Endothelial cell of umbilical vein (primary cell): Measurements from ENCODE around the gene SEMA5A. TPM values are rescaled to one million over a fixed set of nuclear protein-coding genes. Genes with fewer than 3 reads are reported as not detected.

ENCODE experiments used
- BruUV-seq: library from RNA; stranded (reverse); fragments of 400-500 nt; replicated peaks from 2 replicates; lab custom pipeline; 2021; lab: Mats Ljungman, UMichigan
- CTCF ChIA-PET: fragments of 300-600, 350-600 bp; sonication (Branson Sonifier 250); formaldehyde crosslinking; loops from one replicate; lab custom pipeline; 2021; ENCODE audit warnings: antibody characterized with exemption, inconsistent platforms; lab: Charles Lee
- POLR2A ChIA-PET: fragments of 300-600, 350-600 bp; sonication (Branson Sonifier 250); formaldehyde crosslinking; loops from one replicate; lab custom pipeline; 2021; ENCODE audit warnings: antibody characterized with exemption, inconsistent platforms; lab: Charles Lee
- DNase-seq: peaks from one replicate; pipeline ENCODE4 v3.0.0-alpha.2; 2011; ENCODE audit warnings: low read depth, low spot score
- FAIRE-seq: peaks from 2 replicates; lab custom pipeline; 2011; peaks lifted over from hg19 to GRCh38; lab: Jason Lieb, UNC
- H2AFZ ChIP-seq: 2 replicates; pipeline ENCODE4 v1.6.0; 2012; ENCODE audit warnings: low read depth, low read length, control low read depth, inconsistent platforms
- H3K27ac ChIP-seq: 2 replicates; pipeline ENCODE4 v1.5.1; 2011; ENCODE audit warnings: low read depth, mild to moderate bottlenecking, control low read depth, low read length, moderate library complexity; ENCODE audit not compliant: insufficient read depth
- H3K27me3 ChIP-seq, 2 experiments: 2 replicates each; pipeline versions ENCODE4 v1.6.0 to v1.6.1; 2011; ENCODE audit warnings: low read length in 2 of 2, mixed read lengths in 1 of 2; ENCODE audit not compliant: control insufficient read depth in 2 of 2, insufficient read depth in 2 of 2
- H3K36me3 ChIP-seq, 2 experiments: 2 replicates in 1 of 2; 3 replicates in 1 of 2; pipeline ENCODE4 v1.5.1; 2011; ENCODE audit warnings: low read length in 2 of 2, mild to moderate bottlenecking in 1 of 2, moderate library complexity in 1 of 2; ENCODE audit not compliant: control insufficient read depth in 2 of 2, insufficient read depth in 2 of 2; ENCODE audit errors: extremely low read depth in 1 of 2
- H3K4me1 ChIP-seq: 3 replicates; pipeline ENCODE4 v1.5.1; 2011; ENCODE audit warnings: mild to moderate bottlenecking, low read length; ENCODE audit not compliant: control insufficient read depth, insufficient read depth; ENCODE audit errors: extremely low read depth
- H3K4me2 ChIP-seq: 2 replicates; pipeline ENCODE4 v1.6.1; 2011; ENCODE audit warnings: low read length, control low read depth, mixed read lengths; ENCODE audit not compliant: insufficient read depth
- H3K4me3 ChIP-seq, 3 experiments: fragments of 200-600 bp in 1 of 3; sonication (generic), shearing (Covaris generic) in 1 of 3; replicated peaks in 1 of 3; 2 replicates each; pipeline ENCODE4 v1.5.1; 2011 to 2016; ENCODE audit warnings: control low read depth in 3 of 3, low read length in 3 of 3, mild to moderate bottlenecking in 2 of 3, inconsistent platforms in 1 of 3, low read depth in 1 of 3, moderate library complexity in 1 of 3; ENCODE audit not compliant: insufficient read depth in 1 of 3
- H3K79me2 ChIP-seq: 2 replicates; pipeline ENCODE4 v1.6.0; 2012; ENCODE audit warnings: low read length, inconsistent platforms; ENCODE audit not compliant: control insufficient read depth, insufficient read depth
- H3K9ac ChIP-seq: replicated peaks from 2 replicates; pipeline ENCODE3; 2011; ENCODE audit warnings: low read length, control low read depth; ENCODE audit not compliant: insufficient read depth; ENCODE audit errors: extremely low read depth
- H3K9me1 ChIP-seq: replicated peaks from 3 replicates; pipeline ENCODE4 v1.6.0; 2011; ENCODE audit warnings: mild to moderate bottlenecking, low read length; ENCODE audit not compliant: control insufficient read depth, insufficient read depth; ENCODE audit errors: extremely low read depth
- H3K9me3 ChIP-seq: replicated peaks from 2 replicates; pipeline ENCODE4 v1.5.1; 2012; ENCODE audit warnings: low read length, inconsistent platforms; ENCODE audit not compliant: control insufficient read depth, insufficient read depth
- H4K20me1 ChIP-seq: replicated peaks from 2 replicates; pipeline ENCODE3; 2011; ENCODE audit warnings: mild to moderate bottlenecking, low read length; ENCODE audit not compliant: control insufficient read depth, insufficient read depth; ENCODE audit errors: extremely low read depth
- FOS ChIP-seq: IDR thresholded peaks from 2 replicates; pipeline ENCODE4 v1.6.1; 2011; ENCODE audit warnings: mild to moderate bottlenecking, low read length, moderate library complexity, borderline replicate concordance; ENCODE audit not compliant: insufficient read depth
- GATA2 ChIP-seq: IDR thresholded peaks from 2 replicates; pipeline ENCODE4 v1.7.0; 2011; ENCODE audit warnings: low read depth, mild to moderate bottlenecking, moderate library complexity, mixed read lengths, low read length; ENCODE audit not compliant: insufficient read length, insufficient read depth
- JUN ChIP-seq: IDR thresholded peaks from 2 replicates; pipeline ENCODE4 v1.6.1; 2011; ENCODE audit warnings: borderline replicate concordance, low read depth; ENCODE audit not compliant: insufficient read length, insufficient read depth
- MYC ChIP-seq: IDR thresholded peaks from one replicate; pipeline ENCODE4 v1.6.1; 2011; ENCODE audit warnings: mild to moderate bottlenecking, low read depth, low read length
- POLR2AphosphoS5 ChIP-seq: IDR thresholded peaks from 2 replicates; pipeline ENCODE4 v1.6.1; 2012; ENCODE audit warnings: low read depth, mild to moderate bottlenecking, control low read depth, low read length, moderate library complexity; ENCODE audit not compliant: insufficient read depth
- dilution Hi-C: fragments of 300-500 bp; cut with MboI; formaldehyde crosslinking; loops from one replicate; pipeline ENCODE4 v1.15.0; 2019; ENCODE audit warnings: low sequenced_read_pairs; ENCODE audit not compliant: extremely low pct_ligation_motif_present
- intact Hi-C: fragments of 100-400 bp; cut with micrococcal nuclease; formaldehyde crosslinking; loops from one replicate; pipeline ENCODE4 v1.10.0; 2022
- polyA plus RNA-seq, 4 experiments: library from polyadenylated mRNA; depleted of rRNA in 3 of 4; stranded (reverse) in 3 of 4; unstranded in 1 of 4; fragments of >200 nt; gene quantifications; 2 replicates each; pipeline versions ENCODE4 v1.2.1 to v1.2.3, GENCODE V29; 2011 to 2012; ENCODE audit warnings: missing spikeins in 1 of 4
- total RNA-seq: library from RNA; stranded (reverse); gene quantifications from 2 replicates; pipeline ENCODE4 v1.2.3, GENCODE V29; 2021
- TF ChIP-seq, protein P1 (sequence below), 2 donors: IDR thresholded peaks; 1 replicate in 1 of 2; 2 replicates in 1 of 2; pipeline ENCODE4 v1.5.1; 2011; ENCODE audit warnings: low read length in 2 of 2, mild to moderate bottlenecking in 2 of 2, moderate library complexity in 2 of 2, control low read depth in 1 of 2, inconsistent platforms in 1 of 2, low read depth in 1 of 2; ENCODE audit not compliant: insufficient read depth in 1 of 2; ENCODE audit errors: extremely low read depth in 1 of 2
- TF ChIP-seq, protein P2 (sequence below): IDR thresholded peaks from 2 replicates; pipeline ENCODE4 v1.6.1; 2011; ENCODE audit not compliant: insufficient read depth, insufficient read length

The SEMA5A gene
- total and polyA plus RNA-seq, 2 donors (not counting 3 experiments of a cell fraction or from before 2014, with no cell fraction given), result 0.04 to 0.06 TPM

DNA sequence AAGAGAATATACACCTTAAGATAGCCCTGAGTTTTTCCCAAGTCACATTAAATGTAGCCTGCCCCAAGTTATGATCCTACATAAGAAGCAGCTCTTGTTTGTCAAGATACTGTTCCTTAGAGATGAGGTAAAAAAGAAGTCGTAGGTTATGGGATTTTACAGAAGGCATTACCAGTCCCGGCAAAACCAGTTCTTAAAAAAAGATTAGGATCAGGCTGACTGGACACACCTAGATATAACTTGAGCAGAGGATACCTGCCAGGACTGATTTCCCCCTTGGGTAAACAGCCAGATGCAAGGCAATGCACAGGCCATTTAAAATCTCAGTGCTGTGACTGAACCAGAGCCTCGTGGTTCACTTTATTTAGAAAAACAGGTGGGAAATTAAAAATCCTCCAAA lies 14.1 kb upstream of the SEMA5A start:
- no TSS peak for BruUV-seq
- CTCF ChIA-PET, result no interaction called here
- Histone ChIP-seq H3K9me3 (no peaks in the 10 kb centered on the region), H3K27me3 (no peaks in the 10 kb centered on the region), H3K9me1 (no peaks in the 10 kb centered on the region), H3K4me3 (no peak overlapping the region), H3K4me1 (no peaks in the 10 kb centered on the region), H3K4me2 (no peak overlapping the region), H3K27ac (no peak overlapping the region), H3K36me3 (no peaks in the 10 kb centered on the region), H2AFZ (no peak overlapping the region), H3K79me2 (no peaks in the 10 kb centered on the region), H4K20me1 (no peaks in the 10 kb centered on the region), H3K9ac (no peak overlapping the region)
- POLR2A ChIA-PET, result no interaction called here
- intact Hi-C loops (no loop called here), dilution Hi-C loops (no loop called here)
- TF ChIP-seq JUN (no peak), POLR2AphosphoS5 (no peak), GATA2 (no peak)
- TF ChIP-seq, protein P1, sequence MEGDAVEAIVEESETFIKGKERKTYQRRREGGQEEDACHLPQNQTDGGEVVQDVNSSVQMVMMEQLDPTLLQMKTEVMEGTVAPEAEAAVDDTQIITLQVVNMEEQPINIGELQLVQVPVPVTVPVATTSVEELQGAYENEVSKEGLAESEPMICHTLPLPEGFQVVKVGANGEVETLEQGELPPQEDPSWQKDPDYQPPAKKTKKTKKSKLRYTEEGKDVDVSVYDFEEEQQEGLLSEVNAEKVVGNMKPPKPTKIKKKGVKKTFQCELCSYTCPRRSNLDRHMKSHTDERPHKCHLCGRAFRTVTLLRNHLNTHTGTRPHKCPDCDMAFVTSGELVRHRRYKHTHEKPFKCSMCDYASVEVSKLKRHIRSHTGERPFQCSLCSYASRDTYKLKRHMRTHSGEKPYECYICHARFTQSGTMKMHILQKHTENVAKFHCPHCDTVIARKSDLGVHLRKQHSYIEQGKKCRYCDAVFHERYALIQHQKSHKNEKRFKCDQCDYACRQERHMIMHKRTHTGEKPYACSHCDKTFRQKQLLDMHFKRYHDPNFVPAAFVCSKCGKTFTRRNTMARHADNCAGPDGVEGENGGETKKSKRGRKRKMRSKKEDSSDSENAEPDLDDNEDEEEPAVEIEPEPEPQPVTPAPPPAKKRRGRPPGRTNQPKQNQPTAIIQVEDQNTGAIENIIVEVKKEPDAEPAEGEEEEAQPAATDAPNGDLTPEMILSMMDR (IDR thresholded peaks at IDR 0.05; ENCODE audit: extremely low read depth in 1 of 2, insufficient read depth in 1 of 2, low read depth in 1 of 2, low read length in 2 of 2), result no peak
- FAIRE-seq (no peak), DNase-seq (no peak)

DNA sequence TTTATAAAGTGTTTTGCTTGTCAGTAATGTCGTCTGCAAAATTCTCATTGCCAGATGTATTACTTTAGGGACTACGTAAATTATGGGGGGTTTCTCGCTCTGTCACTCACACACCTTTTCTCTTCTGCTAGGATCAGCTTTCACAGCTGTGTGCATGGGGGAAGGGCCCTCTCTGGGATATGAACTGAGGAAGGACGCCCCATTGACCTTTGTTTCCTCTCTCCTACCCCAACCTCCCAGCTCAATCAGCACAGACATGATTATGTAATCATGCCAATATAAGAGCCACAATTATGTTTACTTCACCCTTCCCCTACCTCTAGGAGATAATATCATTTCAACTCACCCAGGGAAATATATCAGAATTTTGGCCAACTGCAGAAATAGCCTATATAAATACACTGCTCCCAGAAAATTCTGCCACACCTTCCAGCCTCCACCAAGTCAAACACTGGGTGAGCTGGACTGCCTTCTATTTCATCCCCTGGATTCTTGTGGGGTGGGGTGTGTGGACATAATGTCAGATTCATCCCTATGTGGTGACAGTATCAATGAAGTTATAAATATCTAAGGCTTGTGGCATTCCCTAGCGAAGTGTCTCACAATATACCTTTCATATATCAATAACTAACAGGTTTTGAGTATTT lies 12.6 kb upstream of the SEMA5A start:
- Histone ChIP-seq H3K9me3 (no peaks in the 10 kb centered on the region), H3K27ac (no peak overlapping the region), H2AFZ (no peak overlapping the region), H3K36me3 (no peaks in the 10 kb centered on the region), H3K4me1 (no peaks in the 10 kb centered on the region), H3K79me2 (no peaks in the 10 kb centered on the region), H3K9ac (no peak overlapping the region), H4K20me1 (no peaks in the 10 kb centered on the region), H3K27me3 (no peaks in the 10 kb centered on the region), H3K4me3 (no peak overlapping the region), H3K4me2 (no peak overlapping the region), H3K9me1 (no peaks in the 10 kb centered on the region)
- TF ChIP-seq MYC (no peak), GATA2 (no peak), FOS (no peak), JUN (no peak)
- TF ChIP-seq, protein P2, sequence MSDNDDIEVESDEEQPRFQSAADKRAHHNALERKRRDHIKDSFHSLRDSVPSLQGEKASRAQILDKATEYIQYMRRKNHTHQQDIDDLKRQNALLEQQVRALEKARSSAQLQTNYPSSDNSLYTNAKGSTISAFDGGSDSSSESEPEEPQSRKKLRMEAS, result no peak
- dilution Hi-C loops (no loop called here), intact Hi-C loops (no loop called here)
- FAIRE-seq (no peak), DNase-seq (no peak)
- no TSS peak for BruUV-seq
- ChIA-PET CTCF (no interaction called here), POLR2A (no interaction called here)
